ENCODE data around the gene GPRC5D. TPM values are rescaled to one million over a fixed set of nuclear protein-coding genes. Genes with fewer than 3 reads are reported as not detected.

Gene GPRC5D
- total and polyA plus RNA-seq, 9 of the 15 experiments (the other 6 are each of a cell fraction or from before 2014, with no cell fraction given), result 1.0 to 1.1 TPM; not detected in 7

- no peak overlapping the region for H3K9ac ChIP-seq (ENCODE audit: insufficient read depth in 1 of 2, low read depth in 2 of 2, low read length in 2 of 2)
- H3K27me3 ChIP-seq (ENCODE audit: control insufficient read depth in 2 of 2, insufficient read depth in 2 of 2, low read length in 2 of 2), result no peaks in the 10 kb centered on the region
- no peaks in the 10 kb centered on the region for H3K9me3 ChIP-seq (replicated peaks; ENCODE audit: control insufficient read depth, insufficient read depth, low read depth, low read length)
- no peak overlapping the region for H3K4me2 ChIP-seq (ENCODE audit: insufficient read depth, low read length)
- no peak overlapping the region for H3K27ac ChIP-seq (ENCODE audit: extremely low read depth, low read depth, low read length)
- no TSS peak for BruUV-seq (replicated peaks)
- intact Hi-C loops (cut with micrococcal nuclease), result no loop called here
- ATAC-seq, result no peak
- H3K4me1 ChIP-seq (replicated peaks in 1 of 2; ENCODE audit: control insufficient read depth in 2 of 2, insufficient read depth in 2 of 2, low read length in 2 of 2), result peaks cover 0 to 2% of the 10 kb centered on the region in 2 experiments; a peak in 2 of 5 replicates
- no peak overlapping the region for H2AFZ ChIP-seq (ENCODE audit: low read depth, low read length)
- H4K20me1 ChIP-seq (replicated peaks; ENCODE audit: control insufficient read depth, insufficient read depth, low read length), result no peaks in the 10 kb centered on the region
- FAIRE-seq, result no peak
- no peaks in the 10 kb centered on the region for H3K79me2 ChIP-seq (ENCODE audit: control insufficient read depth, insufficient read depth, low read length)
- H3K9me1 ChIP-seq (ENCODE audit: control insufficient read depth, insufficient read depth, low read length), result no peaks in the 10 kb centered on the region
- in situ Hi-C loops (cut with MboI), result no loop called here
- peaks cover 10% of the 10 kb centered on the region; the same call in 2 of the 3 replicates for H3K36me3 ChIP-seq (ENCODE audit: control insufficient read depth, insufficient read depth, low read length)
- 82% methylated on average over 4 of the region's 4 CpGs for WGBS (ENCODE audit: insufficient coverage, low coverage, missing lambda C conversion rate)
- DNase-seq (ENCODE audit: extremely low read depth in 1 of 4, low spot score in 3 of 4), result no peak
- ChIA-PET CTCF (ENCODE audit: low intra/inter-chr PET ratio) (no interaction called here), POLR2A (no interaction called here)
- no peak overlapping the region for H3K4me3 ChIP-seq
- TF ChIP-seq TEAD1 (CRISPR knock-in tag; IDR thresholded peaks at IDR 0.05) (no peak), ZNF121 (CRISPR knock-in tag; conservative IDR thresholded peaks at IDR 0.05) (peak; percentile 33; the same call in 1 of the 2 replicates)
Measured at GRCh38 chr12:12977231-12977630, 25.3 kb upstream of the GPRC5D start.

GRCh38 chr12:12976366-12976765, 24.4 kb upstream of the GPRC5D start:
- no peak for ATAC-seq
- H3K9ac ChIP-seq (ENCODE audit: insufficient read depth in 1 of 2, low read depth in 2 of 2, low read length in 2 of 2), result no peak overlapping the region
- no peaks in the 10 kb centered on the region for H3K9me3 ChIP-seq (replicated peaks; ENCODE audit: control insufficient read depth, insufficient read depth, low read depth, low read length)
- no peak overlapping the region for H3K4me2 ChIP-seq (ENCODE audit: insufficient read depth, low read length)
- H3K36me3 ChIP-seq (ENCODE audit: control insufficient read depth, insufficient read depth, low read length), result peaks cover 6% of the 10 kb centered on the region; the same call in 2 of the 3 replicates
- CTCF ChIA-PET (ENCODE audit: low intra/inter-chr PET ratio), result interaction anchor here (1.4 kb wide), 1 partner anchor 60 kb away, joined by 7 read pairs; no protein-coding TSS in a partner anchor
- no TSS peak for BruUV-seq (replicated peaks)
- H3K79me2 ChIP-seq (ENCODE audit: control insufficient read depth, insufficient read depth, low read length), result no peaks in the 10 kb centered on the region
- POLR2A ChIA-PET, result interaction anchor here (0.7 kb wide), 1 partner anchor 9 kb away, joined by 3 read pairs; no protein-coding TSS in a partner anchor
- no peaks in the 10 kb centered on the region for H3K27me3 ChIP-seq (ENCODE audit: control insufficient read depth in 2 of 2, insufficient read depth in 2 of 2, low read length in 2 of 2)
- WGBS (ENCODE audit: insufficient coverage, low coverage, missing lambda C conversion rate), result 91% methylated on average over 2 of the region's 2 CpGs
- FAIRE-seq, result no peak
- in situ Hi-C loops (cut with MboI), result no loop called here
- no peak overlapping the region for H2AFZ ChIP-seq (ENCODE audit: low read depth, low read length)
- H3K4me3 ChIP-seq, result no peak overlapping the region
- H3K4me1 ChIP-seq (replicated peaks in 1 of 2; ENCODE audit: control insufficient read depth in 2 of 2, insufficient read depth in 2 of 2, low read length in 2 of 2), result peaks cover 0 to 2% of the 10 kb centered on the region in 2 experiments; a peak in 2 of 5 replicates
- no peak for DNase-seq (ENCODE audit: extremely low read depth in 1 of 4, low spot score in 3 of 4)
- no peak overlapping the region for H3K27ac ChIP-seq (ENCODE audit: extremely low read depth, low read depth, low read length)
- H4K20me1 ChIP-seq (replicated peaks; ENCODE audit: control insufficient read depth, insufficient read depth, low read length), result no peaks in the 10 kb centered on the region
- no peaks in the 10 kb centered on the region for H3K9me1 ChIP-seq (ENCODE audit: control insufficient read depth, insufficient read depth, low read length)
- intact Hi-C loops (cut with micrococcal nuclease), result no loop called here
- no peak for TF ChIP-seq ZFPM2 (CRISPR knock-in tag; IDR thresholded peaks at IDR 0.05)
- no peak for TF ChIP-seq TCF15 (CRISPR knock-in tag; IDR thresholded peaks at IDR 0.05)
- TF ChIP-seq HNRNPL (IDR thresholded peaks at IDR 0.05; ENCODE audit: low read depth, low read length), result no peak
- TF ChIP-seq ARID3A (IDR thresholded peaks at IDR 0.05; ENCODE audit: borderline replicate concordance, low read depth, low read length), result no peak
- TF ChIP-seq CTBP1 (IDR thresholded peaks at IDR 0.05; ENCODE audit: borderline replicate concordance), result no peak
- no peak for TF ChIP-seq ZNF232 (CRISPR knock-in tag; IDR thresholded peaks at IDR 0.05)
- no peak for TF ChIP-seq MYNN (IDR thresholded peaks at IDR 0.05)
- no peak for TF ChIP-seq MYNN (CRISPR knock-in tag; IDR thresholded peaks at IDR 0.05)
- no peak for TF ChIP-seq THRA (IDR thresholded peaks at IDR 0.05)
- TF ChIP-seq MLX (CRISPR knock-in tag; conservative IDR thresholded peaks at IDR 0.05), result no peak
